K562 (cell line): ENCODE results near the gene HPS5. TPM values are rescaled to one million over a fixed set of nuclear protein-coding genes. Genes with fewer than 3 reads are reported as not detected.

Experiments used
- ATAC-seq: fragments of 200-7000 bp; cut with Tn5 transposase; 3 replicates; pipeline ENCODE4 v1.9.1; 2020; ENCODE audit warnings: moderate library complexity
- BruUV-seq: library from RNA; stranded (reverse); fragments of 400-500 nt; replicated peaks from 2 replicates; lab custom pipeline; 2021; lab: Mats Ljungman, UMichigan
- CTCF ChIA-PET: fragments of 300-600 bp; formaldehyde crosslinking; extraction: SDS; loops from one replicate; lab custom pipeline; 2021; ENCODE audit warnings: low intra/inter-chr PET ratio; lab: Yijun Ruan, JAX
- POLR2A ChIA-PET: fragments of 300-600, 350-650 bp; sonication (Branson Sonifier 250); formaldehyde crosslinking; extraction: SDS; loops from one replicate; lab custom pipeline; 2021; ENCODE audit warnings: antibody characterized with exemption, inconsistent platforms; lab: Yijun Ruan, JAX
- DNase-seq, 4 experiments: peaks; one replicate each; pipeline versions ENCODE4 v3.0.0 to v3.0.0-alpha.2; 2011 to 2018; ENCODE audit warnings: low spot score in 3 of 4, mixed read lengths in 3 of 4; ENCODE audit errors: extremely low read depth in 1 of 4
- FAIRE-seq: peaks from 2 replicates; lab custom pipeline; 2011; peaks lifted over from hg19 to GRCh38; lab: Jason Lieb, UNC
- H2AFZ ChIP-seq: 2 replicates; pipeline ENCODE4 v1.6.0; 2011; ENCODE audit warnings: low read depth, low read length, control low read depth, inconsistent platforms
- H3K27ac ChIP-seq: fragments of 200-600 bp; 3 replicates; pipeline ENCODE4 v1.8.0; 2011; ENCODE audit warnings: low read depth, mild to moderate bottlenecking, control low read depth, inconsistent platforms, low read length, moderate library complexity, mixed read lengths; ENCODE audit errors: extremely low read depth
- H3K27me3 ChIP-seq, 2 experiments: fragments of 300-600 bp in 1 of 2; 2 replicates in 1 of 2; 3 replicates in 1 of 2; pipeline versions ENCODE4 v1.6.0 to v1.8.0; 2011; ENCODE audit warnings: inconsistent platforms in 2 of 2, low read length in 2 of 2, mild to moderate bottlenecking in 1 of 2, mixed read lengths in 1 of 2, moderate library complexity in 1 of 2; ENCODE audit not compliant: control insufficient read depth in 2 of 2, insufficient read depth in 2 of 2
- H3K36me3 ChIP-seq: fragments of 300-600 bp; 3 replicates; pipeline ENCODE4 v1.8.0; 2011; ENCODE audit warnings: mild to moderate bottlenecking, low read length, inconsistent platforms; ENCODE audit not compliant: control insufficient read depth, insufficient read depth
- H3K4me1 ChIP-seq, 2 experiments: fragments of 200-600 bp in 1 of 2; replicated peaks in 1 of 2; 2 replicates in 1 of 2; 3 replicates in 1 of 2; pipeline versions ENCODE4 v1.5.1 to v1.8.0; 2011; ENCODE audit warnings: inconsistent platforms in 2 of 2, low read length in 2 of 2, mild to moderate bottlenecking in 1 of 2, mixed read lengths in 1 of 2, moderate library complexity in 1 of 2; ENCODE audit not compliant: control insufficient read depth in 2 of 2, insufficient read depth in 2 of 2
- H3K4me2 ChIP-seq: 2 replicates; pipeline ENCODE4 v1.6.1; 2011; ENCODE audit warnings: low read length, control low read depth, inconsistent platforms, mixed read lengths; ENCODE audit not compliant: insufficient read depth
- H3K4me3 ChIP-seq: fragments of 200-600 bp; sonication (generic), shearing (Covaris generic); 2 replicates; pipeline ENCODE4 v1.5.1; 2016; ENCODE audit warnings: control low read depth, inconsistent platforms
- H3K79me2 ChIP-seq: fragments of 200-600 bp; 3 replicates; pipeline ENCODE4 v1.8.0; 2011; ENCODE audit warnings: low read length, inconsistent platforms; ENCODE audit not compliant: control insufficient read depth, insufficient read depth
- H3K9ac ChIP-seq, 2 experiments: 2 replicates each; pipeline versions ENCODE4 v1.6.0 to v1.6.1; 2011; ENCODE audit warnings: low read depth in 2 of 2, low read length in 2 of 2, control low read depth in 1 of 2, inconsistent platforms in 1 of 2, mild to moderate bottlenecking in 1 of 2, mixed read lengths in 1 of 2; ENCODE audit not compliant: insufficient read depth in 1 of 2
- H3K9me1 ChIP-seq: one replicate; pipeline ENCODE4 v1.6.0; 2011; ENCODE audit warnings: inconsistent platforms, mild to moderate bottlenecking, low read length, moderate library complexity; ENCODE audit not compliant: control insufficient read depth, insufficient read depth
- H3K9me3 ChIP-seq: replicated peaks from 2 replicates; pipeline ENCODE4 v1.5.1; 2011; ENCODE audit warnings: low read depth, low read length, inconsistent platforms; ENCODE audit not compliant: control insufficient read depth, insufficient read depth
- H4K20me1 ChIP-seq: replicated peaks from 2 replicates; pipeline ENCODE4 v1.6.1; 2011; ENCODE audit warnings: low read length, inconsistent platforms, mixed read lengths; ENCODE audit not compliant: control insufficient read depth, insufficient read depth
- BHLHE40 ChIP-seq: IDR thresholded peaks from 2 replicates; pipeline ENCODE4 v1.6.1; 2011; ENCODE audit warnings: low read length, improper control_type of control experiment
- DIDO1 ChIP-seq: fragments of 450-650 bp; IDR thresholded peaks from 2 replicates; pipeline ENCODE4 v1.6.1; 2016; ENCODE audit warnings: low read depth, missing biosample characterization, missing genetic modification characterization
- KLF6 ChIP-seq: fragments of 250-450 bp; sonication (Bioruptor Pico); IDR thresholded peaks from 2 replicates; pipeline ENCODE4 v1.4.0; 2020; ENCODE audit warnings: mild to moderate bottlenecking, moderate library complexity, borderline replicate concordance
- MBD2 ChIP-seq: sonication (generic); IDR thresholded peaks from 2 replicates; pipeline ENCODE4 v1.6.1; 2016; ENCODE audit warnings: low read depth, borderline replicate concordance
- NCOA1 ChIP-seq: fragments of 450-650 bp; IDR thresholded peaks from 2 replicates; pipeline ENCODE4 v1.6.1; 2016; ENCODE audit warnings: low read depth
- RBM25 ChIP-seq: fragments of 200-400 bp; formaldehyde crosslinking; IDR thresholded peaks from 2 replicates; pipeline ENCODE4 v1.6.1; 2018; ENCODE audit warnings: low read length, low read depth, moderate library complexity; ENCODE audit not compliant: severe bottlenecking
- SAP30 ChIP-seq: fragments of 200-600 bp; sonication (generic); IDR thresholded peaks from 2 replicates; pipeline ENCODE4 v1.6.1; 2012; ENCODE audit warnings: borderline replicate concordance, low read depth, mild to moderate bottlenecking, moderate library complexity, low read length, control low read depth, inconsistent platforms; ENCODE audit not compliant: insufficient read depth, poor library complexity, severe bottlenecking
- ZNF140 ChIP-seq: fragments of 250-450 bp; sonication (Bioruptor Pico); IDR thresholded peaks from 2 replicates; pipeline ENCODE4 v1.8.0; 2021; ENCODE audit warnings: moderate library complexity, mild to moderate bottlenecking, inconsistent platforms
- ZNF764 ChIP-seq: fragments of 250-450 bp; sonication (Bioruptor Pico); IDR thresholded peaks from 2 replicates; pipeline ENCODE4 v1.4.0; 2020; ENCODE audit warnings: low read depth, mild to moderate bottlenecking, moderate library complexity
- WGBS: fragments of 100-300 bp; shearing (Covaris generic); methylation state at CpG from one replicate; pipeline ENCODE4 v1.1.6; 2016; ENCODE audit warnings: low coverage, mixed read lengths; ENCODE audit not compliant: insufficient coverage; ENCODE audit errors: missing lambda C conversion rate; 5-methylcytosine and 5-hydroxymethylcytosine counted together
- in situ Hi-C: fragments of 300-500 bp; cut with MboI; formaldehyde crosslinking; loops from 4 replicates; pipeline ENCODE4 v1.15.0; 2018; ENCODE audit warnings: inconsistent platforms, mixed read lengths
- intact Hi-C: fragments of 100-400 bp; cut with micrococcal nuclease; formaldehyde crosslinking; loops from 2 replicates; pipeline ENCODE4 v1.14.2; 2022
- polyA plus RNA-seq, 8 experiments: library from polyadenylated mRNA; depleted of rRNA in 4 of 8; stranded (reverse) in 5 of 8; unstranded in 3 of 8; fragments of >200 nt; fragmentation: Nextera tagmentation in 2 of 8; fragmentation: Illumina TruSeq in 1 of 8; extraction: Ambion mirVana in 2 of 8; extraction: Trizol in 1 of 8; gene quantifications; 2 replicates each; pipeline versions ENCODE4 v1.2.1 to v1.2.3, GENCODE V29; 2011 to 2014; ENCODE audit warnings: inconsistent platforms in 1 of 8, missing spikeins in 1 of 8
- total RNA-seq, 7 experiments: library from RNA; depleted of rRNA in 6 of 7; stranded (reverse); fragments of >200 nt in 6 of 7; fragmentation: Illumina TruSeq in 2 of 7; extraction: Trizol in 2 of 7; gene quantifications; 2 replicates each; pipeline versions ENCODE4 v1.2.1 to v1.2.3, GENCODE V29; 2011 to 2021; ENCODE audit warnings: low replicate concordance in 1 of 7
- TF ChIP-seq, protein P1 (sequence below): sonication (generic); formaldehyde crosslinking; IDR thresholded peaks from 2 replicates; pipeline ENCODE4 v1.8.0; 2022; ENCODE audit warnings: mild to moderate bottlenecking, missing genetic modification reagents
- TF ChIP-seq, protein P2 (sequence below), 2 experiments: fragments of 450-650 bp in 1 of 2; sonication (generic) in 1 of 2; formaldehyde crosslinking in 1 of 2; IDR thresholded peaks; 2 replicates each; pipeline versions ENCODE4 v1.7.1 to v1.9.0; 2016 to 2022; ENCODE audit warnings: inconsistent platforms in 1 of 2, mild to moderate bottlenecking in 1 of 2, missing genetic modification reagents in 1 of 2

The HPS5 gene
- total and polyA plus RNA-seq, 9 of the 15 experiments (the other 6 are each of a cell fraction or from before 2014, with no cell fraction given), result 12.2 to 28.1 (median 16.8) TPM

DNA sequence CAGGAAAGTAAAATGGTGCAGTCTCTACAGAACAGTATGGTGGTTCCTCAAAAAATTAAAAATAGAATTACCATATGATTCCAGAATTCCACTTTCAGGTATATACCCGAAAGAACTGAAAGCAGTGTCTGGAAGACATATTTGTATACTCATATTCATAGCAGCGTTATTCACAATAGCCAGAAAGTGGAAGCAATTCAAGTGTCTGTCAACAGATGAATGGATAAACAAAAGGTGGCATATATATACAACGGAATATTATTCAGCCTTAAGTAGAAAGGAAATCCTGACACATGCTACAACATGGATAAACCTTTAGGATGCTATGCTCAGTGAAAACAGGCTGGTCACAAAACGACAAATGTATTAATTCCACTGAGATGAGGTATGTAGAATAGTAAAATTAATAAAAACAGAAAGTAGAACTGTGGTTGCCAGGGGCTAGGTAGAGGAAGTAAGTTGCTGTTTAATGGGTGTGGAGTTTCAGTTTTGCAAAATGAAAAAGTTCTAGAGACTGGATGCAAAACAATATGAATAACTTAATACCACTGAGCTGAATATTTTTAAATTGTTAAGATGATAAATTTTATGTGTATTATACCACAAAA, 41.4 kb downstream of the HPS5 start:
- no peaks in the 10 kb centered on the region for H3K4me1 ChIP-seq
- H3K4me3 ChIP-seq, result no peak overlapping the region
- intact Hi-C loops, result no loop called here
- no peaks in the 10 kb centered on the region for H3K79me2 ChIP-seq
- H3K9me1 ChIP-seq, result no peaks in the 10 kb centered on the region
- H4K20me1 ChIP-seq, result no peaks in the 10 kb centered on the region
- ChIA-PET CTCF (no interaction called here), POLR2A (interaction anchor here (0.7 kb wide), 1 partner anchor 40 kb away, joined by 3 read pairs; no protein-coding TSS in a partner anchor)
- 89% methylated on average over 4 of the region's 4 CpGs for WGBS
- in situ Hi-C loops, result no loop called here
- H3K27me3 ChIP-seq, result no peaks in the 10 kb centered on the region
- no peak overlapping the region for H2AFZ ChIP-seq
- H3K9ac ChIP-seq, result no peak overlapping the region
- H3K27ac ChIP-seq, result no peak overlapping the region
- H3K36me3 ChIP-seq, result peaks cover 60% of the 10 kb centered on the region
- DNase-seq (no peak), ATAC-seq (no peak), FAIRE-seq (no peak)
- no TSS peak for BruUV-seq
- H3K9me3 ChIP-seq, result no peaks in the 10 kb centered on the region
- no peak overlapping the region for H3K4me2 ChIP-seq
- no peak for TF ChIP-seq BHLHE40
- no peak for TF ChIP-seq DIDO1 (tag)
- no peak for TF ChIP-seq RBM25
- TF ChIP-seq, protein P1, sequence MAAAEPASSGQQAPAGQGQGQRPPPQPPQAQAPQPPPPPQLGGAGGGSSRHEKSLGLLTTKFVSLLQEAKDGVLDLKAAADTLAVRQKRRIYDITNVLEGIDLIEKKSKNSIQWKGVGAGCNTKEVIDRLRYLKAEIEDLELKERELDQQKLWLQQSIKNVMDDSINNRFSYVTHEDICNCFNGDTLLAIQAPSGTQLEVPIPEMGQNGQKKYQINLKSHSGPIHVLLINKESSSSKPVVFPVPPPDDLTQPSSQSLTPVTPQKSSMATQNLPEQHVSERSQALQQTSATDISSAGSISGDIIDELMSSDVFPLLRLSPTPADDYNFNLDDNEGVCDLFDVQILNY, result no peak
- TF ChIP-seq SAP30, result no peak
- no peak for TF ChIP-seq MBD2
- no peak for TF ChIP-seq ZNF764 (CRISPR knock-in tag)
- TF ChIP-seq ZNF140, result no peak
- TF ChIP-seq NCOA1, result no peak
- TF ChIP-seq KLF6 (CRISPR knock-in tag), result no peak
- TF ChIP-seq, protein P2, sequence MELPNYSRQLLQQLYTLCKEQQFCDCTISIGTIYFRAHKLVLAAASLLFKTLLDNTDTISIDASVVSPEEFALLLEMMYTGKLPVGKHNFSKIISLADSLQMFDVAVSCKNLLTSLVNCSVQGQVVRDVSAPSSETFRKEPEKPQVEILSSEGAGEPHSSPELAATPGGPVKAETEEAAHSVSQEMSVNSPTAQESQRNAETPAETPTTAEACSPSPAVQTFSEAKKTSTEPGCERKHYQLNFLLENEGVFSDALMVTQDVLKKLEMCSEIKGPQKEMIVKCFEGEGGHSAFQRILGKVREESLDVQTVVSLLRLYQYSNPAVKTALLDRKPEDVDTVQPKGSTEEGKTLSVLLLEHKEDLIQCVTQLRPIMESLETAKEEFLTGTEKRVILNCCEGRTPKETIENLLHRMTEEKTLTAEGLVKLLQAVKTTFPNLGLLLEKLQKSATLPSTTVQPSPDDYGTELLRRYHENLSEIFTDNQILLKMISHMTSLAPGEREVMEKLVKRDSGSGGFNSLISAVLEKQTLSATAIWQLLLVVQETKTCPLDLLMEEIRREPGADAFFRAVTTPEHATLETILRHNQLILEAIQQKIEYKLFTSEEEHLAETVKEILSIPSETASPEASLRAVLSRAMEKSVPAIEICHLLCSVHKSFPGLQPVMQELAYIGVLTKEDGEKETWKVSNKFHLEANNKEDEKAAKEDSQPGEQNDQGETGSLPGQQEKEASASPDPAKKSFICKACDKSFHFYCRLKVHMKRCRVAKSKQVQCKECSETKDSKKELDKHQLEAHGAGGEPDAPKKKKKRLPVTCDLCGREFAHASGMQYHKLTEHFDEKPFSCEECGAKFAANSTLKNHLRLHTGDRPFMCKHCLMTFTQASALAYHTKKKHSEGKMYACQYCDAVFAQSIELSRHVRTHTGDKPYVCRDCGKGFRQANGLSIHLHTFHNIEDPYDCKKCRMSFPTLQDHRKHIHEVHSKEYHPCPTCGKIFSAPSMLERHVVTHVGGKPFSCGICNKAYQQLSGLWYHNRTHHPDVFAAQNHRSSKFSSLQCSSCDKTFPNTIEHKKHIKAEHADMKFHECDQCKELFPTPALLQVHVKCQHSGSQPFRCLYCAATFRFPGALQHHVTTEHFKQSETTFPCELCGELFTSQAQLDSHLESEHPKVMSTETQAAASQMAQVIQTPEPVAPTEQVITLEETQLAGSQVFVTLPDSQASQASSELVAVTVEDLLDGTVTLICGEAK (IDR thresholded peaks at IDR 0.05), result no peak
- TF ChIP-seq, protein P2 (CRISPR knock-in tag; IDR thresholded peaks at IDR 0.05), result no peak
